22Rv1 (cell line): ENCODE data around the gene CAMK2D.

Source experiments
- H3K27ac ChIP-seq: fragments of 450-650 bp; 2 replicates; pipeline ENCODE4 v1.5.1; 2017
- ZFX ChIP-seq: fragments of 450-650 bp; IDR thresholded peaks from 2 replicates; pipeline ENCODE4 v1.6.1; 2017; ENCODE audit warnings: antibody characterized with exemption, borderline replicate concordance
- TF ChIP-seq, protein P1 (sequence below): fragments of 450-650 bp; IDR thresholded peaks from 2 replicates; pipeline ENCODE4 v1.5.1; 2017; ENCODE audit warnings: mild to moderate bottlenecking

CAMK2D gene

DNA sequence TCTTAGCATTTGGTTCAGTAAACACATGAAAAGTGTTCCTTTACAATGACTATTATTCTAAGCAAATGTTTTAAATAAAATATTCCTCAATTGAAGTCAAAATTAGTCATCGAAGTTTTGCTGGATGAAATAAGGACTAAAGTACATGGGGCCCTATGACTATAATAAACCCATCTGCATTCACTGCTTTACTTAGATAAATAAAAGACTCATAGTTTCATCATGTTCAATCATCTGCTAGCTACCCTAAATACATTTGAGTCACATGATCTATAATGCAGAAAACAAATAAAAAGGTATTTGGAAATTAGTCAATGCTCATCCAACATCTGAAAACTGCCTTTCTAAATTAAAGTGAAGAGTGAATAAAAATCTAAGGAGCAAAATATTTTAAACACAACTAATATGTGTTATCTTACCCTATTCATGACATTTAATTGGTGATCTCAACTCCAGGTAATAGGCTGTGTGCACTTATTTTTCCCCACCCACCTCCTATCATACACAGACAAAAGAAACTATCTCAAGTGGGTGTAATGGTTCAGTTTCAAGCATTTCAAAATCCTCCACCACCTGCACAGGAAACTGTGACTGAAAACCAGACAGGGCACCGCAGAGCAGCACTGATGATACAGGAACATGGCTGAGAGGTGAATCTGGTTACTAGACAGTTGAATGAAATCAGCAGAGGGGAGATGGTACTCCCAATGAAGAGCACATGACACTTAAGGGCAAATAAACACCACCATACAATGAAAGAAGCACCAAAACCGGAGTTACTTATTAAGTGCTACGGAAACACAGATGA, 78.6 kb downstream of the CAMK2D start:
- no peak overlapping the region for H3K27ac ChIP-seq
- TF ChIP-seq, protein P1, sequence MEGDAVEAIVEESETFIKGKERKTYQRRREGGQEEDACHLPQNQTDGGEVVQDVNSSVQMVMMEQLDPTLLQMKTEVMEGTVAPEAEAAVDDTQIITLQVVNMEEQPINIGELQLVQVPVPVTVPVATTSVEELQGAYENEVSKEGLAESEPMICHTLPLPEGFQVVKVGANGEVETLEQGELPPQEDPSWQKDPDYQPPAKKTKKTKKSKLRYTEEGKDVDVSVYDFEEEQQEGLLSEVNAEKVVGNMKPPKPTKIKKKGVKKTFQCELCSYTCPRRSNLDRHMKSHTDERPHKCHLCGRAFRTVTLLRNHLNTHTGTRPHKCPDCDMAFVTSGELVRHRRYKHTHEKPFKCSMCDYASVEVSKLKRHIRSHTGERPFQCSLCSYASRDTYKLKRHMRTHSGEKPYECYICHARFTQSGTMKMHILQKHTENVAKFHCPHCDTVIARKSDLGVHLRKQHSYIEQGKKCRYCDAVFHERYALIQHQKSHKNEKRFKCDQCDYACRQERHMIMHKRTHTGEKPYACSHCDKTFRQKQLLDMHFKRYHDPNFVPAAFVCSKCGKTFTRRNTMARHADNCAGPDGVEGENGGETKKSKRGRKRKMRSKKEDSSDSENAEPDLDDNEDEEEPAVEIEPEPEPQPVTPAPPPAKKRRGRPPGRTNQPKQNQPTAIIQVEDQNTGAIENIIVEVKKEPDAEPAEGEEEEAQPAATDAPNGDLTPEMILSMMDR: no peak
- no peak for TF ChIP-seq ZFX

DNA sequence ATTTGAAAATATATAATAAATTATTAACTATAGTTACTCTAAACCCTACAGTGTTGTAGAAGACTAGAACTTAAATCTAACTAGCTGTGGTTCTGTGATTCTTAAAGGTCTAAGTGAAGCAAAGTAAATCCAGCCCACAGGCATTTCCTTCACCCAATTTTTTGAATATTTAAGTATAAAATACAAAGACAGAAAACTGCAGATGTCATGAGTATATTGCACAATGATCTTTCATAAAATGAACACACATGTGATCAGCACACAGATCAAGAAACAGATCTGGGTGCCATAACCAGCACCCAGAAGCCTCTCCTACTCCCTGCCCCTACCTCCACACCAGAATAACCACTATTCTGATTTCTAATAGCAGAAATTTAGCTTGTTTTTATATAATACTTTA, 82.9 kb downstream of the CAMK2D start:
- TF ChIP-seq, protein P1: no peak
- no peak for TF ChIP-seq ZFX
- no peak overlapping the region for H3K27ac ChIP-seq

DNA sequence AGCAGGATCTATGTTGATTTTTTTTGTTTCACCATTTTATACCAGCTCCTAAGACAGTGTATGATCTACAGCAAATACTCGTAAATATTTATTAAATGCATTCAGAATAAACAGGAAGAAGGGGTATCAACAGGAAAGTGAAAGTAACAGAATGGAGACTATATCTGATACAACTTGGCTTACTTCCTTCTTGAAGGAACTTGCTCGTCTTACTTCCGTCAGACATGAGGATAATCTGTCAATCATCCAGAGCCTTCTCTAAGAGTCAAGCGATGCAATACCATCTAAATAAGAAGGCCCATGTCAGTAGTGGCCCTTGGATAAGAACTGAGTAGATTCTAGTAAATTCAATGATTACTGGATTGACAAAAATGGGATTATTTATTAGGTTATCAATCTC, 84.2 kb downstream of the CAMK2D start:
- TF ChIP-seq ZFX: no peak
- TF ChIP-seq, protein P1: no peak
- H3K27ac ChIP-seq: no peak overlapping the region

DNA sequence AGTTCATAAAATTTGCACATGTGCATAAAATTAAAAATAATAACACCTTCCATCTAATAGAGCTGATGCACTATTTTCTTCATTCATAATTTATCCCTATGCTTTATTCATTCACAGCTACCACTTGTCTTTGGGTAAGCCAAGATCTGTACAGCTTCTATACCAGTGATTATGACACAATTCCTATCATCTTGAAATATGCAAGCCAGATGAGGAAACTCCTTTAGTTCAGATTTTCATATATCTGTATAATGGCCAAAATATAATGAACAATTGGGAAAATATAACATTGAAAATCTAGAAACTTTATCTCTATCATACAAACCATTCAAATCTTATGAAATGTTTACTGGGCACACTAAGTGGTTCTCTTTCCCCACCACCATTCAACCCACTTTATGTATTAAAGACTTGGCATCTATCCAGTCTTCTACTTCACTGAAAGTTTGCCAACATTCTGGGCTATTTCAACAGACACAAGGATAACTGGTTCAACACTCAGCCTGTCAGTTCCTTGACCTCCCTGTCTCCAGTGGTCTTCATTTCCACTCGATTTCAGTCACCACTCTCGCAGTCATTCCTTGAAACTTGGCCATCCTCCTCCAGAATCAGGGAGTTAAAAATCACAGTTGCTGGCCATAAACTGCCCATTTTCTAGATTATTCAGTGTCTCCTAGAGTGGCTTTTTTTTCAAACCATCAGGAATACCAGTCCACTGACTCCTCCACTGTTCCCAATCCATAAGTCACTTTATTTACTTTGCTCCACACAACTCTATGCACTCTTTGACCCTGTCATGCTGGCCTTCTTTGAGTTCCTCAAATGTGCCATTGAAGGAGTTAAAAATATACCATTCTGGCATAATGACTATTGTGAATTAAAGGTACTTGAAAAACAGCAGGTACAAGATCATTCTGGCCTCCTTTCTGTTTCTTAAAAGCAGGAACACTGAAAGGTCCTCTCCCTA, 85.5 kb downstream of the CAMK2D start:
- no peak for TF ChIP-seq ZFX
- TF ChIP-seq, protein P1: no peak

DNA sequence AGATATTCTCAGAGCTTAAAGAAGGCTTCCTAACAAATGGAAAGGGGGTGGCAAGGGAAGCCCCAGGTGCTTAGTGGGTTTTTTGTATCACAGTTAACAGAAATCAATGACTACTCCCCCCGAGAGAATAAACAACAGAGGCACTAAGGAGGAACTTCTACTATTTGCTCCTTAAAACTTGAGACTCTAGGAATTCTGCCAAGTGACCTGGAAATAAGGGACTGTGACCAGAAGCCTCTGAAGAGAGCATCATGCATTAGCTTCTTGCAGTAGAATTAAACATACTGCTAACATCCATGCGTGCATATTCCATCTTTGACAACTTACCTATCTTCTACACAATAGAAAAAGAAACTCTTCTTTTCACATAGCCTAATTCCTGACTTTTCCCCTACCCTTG, 86.8 kb downstream of the CAMK2D start:
- TF ChIP-seq, protein P1: no peak
- no peak for TF ChIP-seq ZFX
- H3K27ac ChIP-seq: no peak overlapping the region

More for the DNA sequence above, 85.5 kb downstream of the CAMK2D start:
- peak overlapping the region; percentile 14; the same call in 1 of the 2 replicates for H3K27ac ChIP-seq

DNA sequence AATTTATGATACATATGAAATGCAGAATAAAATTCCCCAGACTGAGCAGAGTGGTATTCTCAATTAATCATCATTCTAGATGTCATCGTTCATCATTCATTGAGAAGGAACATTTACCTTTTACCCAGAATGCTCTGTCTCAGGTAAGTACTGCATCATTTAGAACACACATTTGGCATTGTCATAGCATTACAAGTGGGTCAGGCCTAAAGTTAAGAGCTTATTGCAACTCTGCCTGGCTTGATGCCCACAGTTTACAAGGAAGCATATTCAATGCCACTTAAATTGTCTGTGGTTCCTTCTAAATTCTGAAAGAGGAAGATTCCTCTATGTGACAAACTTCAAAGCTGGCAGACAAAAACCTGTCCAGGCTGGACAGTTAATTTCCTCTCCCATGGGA, 87.3 kb downstream of the CAMK2D start:
- no peak overlapping the region for H3K27ac ChIP-seq
- no peak for TF ChIP-seq ZFX
- TF ChIP-seq, protein P1: no peak

DNA sequence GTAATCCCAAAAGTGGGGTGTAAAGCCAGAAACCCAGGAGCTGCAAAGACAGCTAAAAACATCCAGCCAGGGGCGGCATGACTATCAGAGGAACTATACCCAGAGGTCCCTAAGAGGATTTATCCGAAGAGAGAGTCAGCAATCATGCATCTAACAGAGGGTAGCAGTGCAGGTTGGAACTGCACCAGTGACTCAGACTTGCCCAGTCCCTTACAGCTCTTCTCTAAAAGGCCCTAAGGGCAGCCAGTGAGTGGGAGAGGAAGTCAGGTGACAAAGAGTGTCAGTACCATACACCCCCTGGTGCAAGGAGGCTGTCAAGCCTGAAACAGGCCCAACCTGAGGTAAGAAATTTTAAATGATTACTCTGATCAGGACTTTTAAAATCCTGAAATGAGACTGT, 88.1 kb downstream of the CAMK2D start:
- H3K27ac ChIP-seq: no peak overlapping the region
- TF ChIP-seq, protein P1: no peak
- TF ChIP-seq ZFX: no peak
